GM23338 (cell line): Measurements from ENCODE around the gene C1QTNF9. TPM values are rescaled to one million over a fixed set of nuclear protein-coding genes. Genes with fewer than 3 reads are reported as not detected.

Source experiments
- ATAC-seq: fragments of 200-7000 bp; cut with Tn5 transposase; 3 replicates; pipeline ENCODE4 v1.9.1; 2020
- DNase-seq: peaks from one replicate; pipeline ENCODE4 v3.0.0-alpha.2; 2015; ENCODE audit warnings: low spot score
- H2AFZ ChIP-seq: fragments of 200-600 bp; sonication (generic); 2 replicates; pipeline ENCODE4 v1.8.0; 2016; ENCODE audit warnings: antibody characterized with exemption, mild to moderate bottlenecking, moderate library complexity
- H3F3A ChIP-seq: fragments of 200-600 bp; sonication (generic); replicated peaks from 2 replicates; pipeline ENCODE4 v1.8.0; 2017; ENCODE audit warnings: antibody characterized with exemption, mixed run types, low read depth
- H3K27ac ChIP-seq: fragments of 200-600 bp; sonication (generic); 2 replicates; pipeline ENCODE4 v1.6.1; 2016; ENCODE audit warnings: low read depth
- H3K27me3 ChIP-seq: fragments of 200-600 bp; sonication (generic); 2 replicates; pipeline ENCODE4 v1.8.0; 2016; ENCODE audit warnings: mild to moderate bottlenecking, mixed run types, moderate library complexity; ENCODE audit not compliant: insufficient read depth
- H3K36me3 ChIP-seq: fragments of 200-600 bp; sonication (generic); 2 replicates; pipeline ENCODE4 v1.8.0; 2016; ENCODE audit warnings: mild to moderate bottlenecking; ENCODE audit not compliant: insufficient read depth
- H3K4me1 ChIP-seq: fragments of 200-600 bp; sonication (generic); 2 replicates; pipeline ENCODE4 v1.8.0; 2016; ENCODE audit warnings: mild to moderate bottlenecking, moderate library complexity; ENCODE audit not compliant: insufficient read depth
- H3K4me2 ChIP-seq: fragments of 200-600 bp; sonication (generic); 2 replicates; pipeline ENCODE4 v1.7.1; 2017; ENCODE audit warnings: mixed run types
- H3K4me3 ChIP-seq: fragments of 200-600 bp; sonication (generic); 2 replicates; pipeline ENCODE4 v1.6.1; 2016; ENCODE audit warnings: mixed run types
- H3K79me2 ChIP-seq: fragments of 200-600 bp; sonication (generic); replicated peaks from 2 replicates; pipeline ENCODE4 v1.8.0; 2017; ENCODE audit warnings: mild to moderate bottlenecking; ENCODE audit not compliant: insufficient read depth
- H3K9me2 ChIP-seq: fragments of 200-600 bp; sonication (generic); 2 replicates; pipeline ENCODE4 v1.8.0; 2017; ENCODE audit not compliant: insufficient read depth
- H4K20me1 ChIP-seq: fragments of 200-600 bp; sonication (generic); replicated peaks from 2 replicates; pipeline ENCODE4 v1.8.0; 2017; ENCODE audit warnings: mild to moderate bottlenecking; ENCODE audit not compliant: insufficient read depth
- H3K27ac Mint-ChIP-seq: 2 replicates; pipeline ENCODE4 v1.8.0; 2020; ENCODE audit warnings: inconsistent platforms, mild to moderate bottlenecking, moderate library complexity, mixed read lengths
- H3K27me3 Mint-ChIP-seq: 3 replicates; pipeline ENCODE4 v1.8.0; 2022; ENCODE audit warnings: low read depth, mild to moderate bottlenecking, moderate library complexity, mixed read lengths, inconsistent platforms; ENCODE audit not compliant: insufficient read depth, poor library complexity
- H3K36me3 Mint-ChIP-seq: 3 replicates; pipeline ENCODE4 v1.8.0; 2021; ENCODE audit warnings: low read depth, mild to moderate bottlenecking, inconsistent platforms, moderate library complexity, mixed read lengths
- H3K4me1 Mint-ChIP-seq: 3 replicates; pipeline ENCODE4 v1.8.0; 2020; ENCODE audit warnings: mild to moderate bottlenecking, inconsistent platforms, mixed read lengths
- H3K4me3 Mint-ChIP-seq: 3 replicates; pipeline ENCODE4 v1.8.0; 2021; ENCODE audit warnings: moderate library complexity, mild to moderate bottlenecking, inconsistent platforms, mixed read lengths
- H3K9me3 Mint-ChIP-seq: 3 replicates; pipeline ENCODE4 v1.8.0; 2020; ENCODE audit warnings: moderate library complexity, mild to moderate bottlenecking, inconsistent platforms, mixed read lengths
- CREB1 ChIP-seq: fragments of 250-450 bp; sonication (Bioruptor Pico); IDR thresholded peaks from 2 replicates; pipeline ENCODE4 v1.5.0; 2020; ENCODE audit warnings: low read depth, mild to moderate bottlenecking, moderate library complexity
- CTCF ChIP-seq, 2 experiments: fragments of 200-600 bp in 1 of 2; sonication (generic) in 1 of 2; conservative IDR thresholded peaks; 2 replicates each; pipeline versions ENCODE4 v1.5.1 to v1.6.1; 2016 to 2017; ENCODE audit warnings: antibody characterized with exemption in 2 of 2, low read depth in 2 of 2, mild to moderate bottlenecking in 2 of 2, moderate library complexity in 1 of 2
- ETS1 ChIP-seq: IDR thresholded peaks from 2 replicates; pipeline ENCODE4 v1.6.1; 2016; ENCODE audit warnings: antibody characterized with exemption
- EZH2 ChIP-seq: fragments of 200-600 bp; sonication (generic); IDR thresholded peaks from one replicate; pipeline ENCODE4 v1.8.0; 2017; ENCODE audit warnings: antibody characterized with exemption, mild to moderate bottlenecking, low read depth; ENCODE audit not compliant: unreplicated experiment
- EZH2phosphoT487 ChIP-seq: fragments of 200-600 bp; sonication (generic); IDR thresholded peaks from one replicate; pipeline ENCODE4 v1.8.1; 2018; ENCODE audit warnings: antibody characterized with exemption; ENCODE audit not compliant: unreplicated experiment
- JUNB ChIP-seq: IDR thresholded peaks from one replicate; pipeline ENCODE4 v1.6.1; 2016; ENCODE audit warnings: antibody characterized with exemption; ENCODE audit not compliant: unreplicated experiment
- NANOG ChIP-seq: IDR thresholded peaks from 2 replicates; pipeline ENCODE4 v1.6.1; 2016; ENCODE audit warnings: antibody characterized with exemption, borderline replicate concordance
- POLR2AphosphoS5 ChIP-seq: IDR thresholded peaks from 2 replicates; pipeline ENCODE4 v1.6.1; 2016; ENCODE audit warnings: antibody characterized with exemption, low read depth
- STAT1 ChIP-seq: IDR thresholded peaks from one replicate; pipeline ENCODE4 v1.6.1; 2016; ENCODE audit warnings: antibody characterized with exemption; ENCODE audit not compliant: unreplicated experiment
- ZNF114 ChIP-seq: fragments of 250-450 bp; sonication (Bioruptor Pico); IDR thresholded peaks from 2 replicates; pipeline ENCODE4 v1.5.0; 2020; ENCODE audit warnings: mild to moderate bottlenecking, moderate library complexity
- ZNF331 ChIP-seq: fragments of 250-450 bp; sonication (Bioruptor Pico); IDR thresholded peaks from 2 replicates; pipeline ENCODE4 v1.5.0; 2020; ENCODE audit warnings: low read depth, mild to moderate bottlenecking, moderate library complexity
- polyA plus RNA-seq: library from polyadenylated mRNA; unstranded; fragments of >200 nt; fragmentation: Nextera tagmentation; extraction: Ambion mirVana; gene quantifications from 2 replicates; pipeline ENCODE4 v1.2.1, GENCODE V29; 2016
- total RNA-seq: library from RNA; depleted of rRNA; stranded (reverse); fragments of >200 nt; shearing (Covaris generic); gene quantifications from 2 replicates; pipeline ENCODE4 v1.2.3, GENCODE V29; 2014
- TF ChIP-seq, protein P1 (sequence below): IDR thresholded peaks from one replicate; pipeline ENCODE4 v1.6.1; 2018; ENCODE audit warnings: antibody characterized with exemption; ENCODE audit not compliant: unreplicated experiment
- TF ChIP-seq, protein P2 (sequence below): fragments of 250-450 bp; sonication (Bioruptor Pico); IDR thresholded peaks from 2 replicates; pipeline ENCODE4 v1.5.0; 2020; ENCODE audit warnings: mild to moderate bottlenecking, moderate library complexity

Gene C1QTNF9
- total and polyA plus RNA-seq, 2 experiments from 2014 or later, result not detected

- H3K27ac ChIP-seq, result no peak overlapping the region
- H3K27ac Mint-ChIP-seq, result no peak overlapping the region; the same call in 1 of the 2 replicates
- H4K20me1 ChIP-seq, result peaks cover 9% of the 10 kb centered on the region; the same call in 1 of the 2 replicates
- no peak for DNase-seq
- no peak overlapping the region for H3K4me3 Mint-ChIP-seq
- no peak overlapping the region for H3K4me2 ChIP-seq
- no peaks in the 10 kb centered on the region for H3K36me3 Mint-ChIP-seq
- TF ChIP-seq JUNB (no peak), ZNF114 (CRISPR knock-in tag) (no peak), ETS1 (no peak), CTCF (conservative IDR thresholded peaks at IDR 0.05; ENCODE audit: low read depth in 2 of 2) (no peak), POLR2AphosphoS5 (no peak), NANOG (no peak), ZNF331 (CRISPR knock-in tag) (no peak), EZH2 (no peak), STAT1 (no peak), EZH2phosphoT487 (no peak), CREB1 (CRISPR knock-in tag) (no peak)
- TF ChIP-seq, protein P1, sequence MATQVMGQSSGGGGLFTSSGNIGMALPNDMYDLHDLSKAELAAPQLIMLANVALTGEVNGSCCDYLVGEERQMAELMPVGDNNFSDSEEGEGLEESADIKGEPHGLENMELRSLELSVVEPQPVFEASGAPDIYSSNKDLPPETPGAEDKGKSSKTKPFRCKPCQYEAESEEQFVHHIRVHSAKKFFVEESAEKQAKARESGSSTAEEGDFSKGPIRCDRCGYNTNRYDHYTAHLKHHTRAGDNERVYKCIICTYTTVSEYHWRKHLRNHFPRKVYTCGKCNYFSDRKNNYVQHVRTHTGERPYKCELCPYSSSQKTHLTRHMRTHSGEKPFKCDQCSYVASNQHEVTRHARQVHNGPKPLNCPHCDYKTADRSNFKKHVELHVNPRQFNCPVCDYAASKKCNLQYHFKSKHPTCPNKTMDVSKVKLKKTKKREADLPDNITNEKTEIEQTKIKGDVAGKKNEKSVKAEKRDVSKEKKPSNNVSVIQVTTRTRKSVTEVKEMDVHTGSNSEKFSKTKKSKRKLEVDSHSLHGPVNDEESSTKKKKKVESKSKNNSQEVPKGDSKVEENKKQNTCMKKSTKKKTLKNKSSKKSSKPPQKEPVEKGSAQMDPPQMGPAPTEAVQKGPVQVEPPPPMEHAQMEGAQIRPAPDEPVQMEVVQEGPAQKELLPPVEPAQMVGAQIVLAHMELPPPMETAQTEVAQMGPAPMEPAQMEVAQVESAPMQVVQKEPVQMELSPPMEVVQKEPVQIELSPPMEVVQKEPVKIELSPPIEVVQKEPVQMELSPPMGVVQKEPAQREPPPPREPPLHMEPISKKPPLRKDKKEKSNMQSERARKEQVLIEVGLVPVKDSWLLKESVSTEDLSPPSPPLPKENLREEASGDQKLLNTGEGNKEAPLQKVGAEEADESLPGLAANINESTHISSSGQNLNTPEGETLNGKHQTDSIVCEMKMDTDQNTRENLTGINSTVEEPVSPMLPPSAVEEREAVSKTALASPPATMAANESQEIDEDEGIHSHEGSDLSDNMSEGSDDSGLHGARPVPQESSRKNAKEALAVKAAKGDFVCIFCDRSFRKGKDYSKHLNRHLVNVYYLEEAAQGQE, result no peak
- TF ChIP-seq, protein P2, sequence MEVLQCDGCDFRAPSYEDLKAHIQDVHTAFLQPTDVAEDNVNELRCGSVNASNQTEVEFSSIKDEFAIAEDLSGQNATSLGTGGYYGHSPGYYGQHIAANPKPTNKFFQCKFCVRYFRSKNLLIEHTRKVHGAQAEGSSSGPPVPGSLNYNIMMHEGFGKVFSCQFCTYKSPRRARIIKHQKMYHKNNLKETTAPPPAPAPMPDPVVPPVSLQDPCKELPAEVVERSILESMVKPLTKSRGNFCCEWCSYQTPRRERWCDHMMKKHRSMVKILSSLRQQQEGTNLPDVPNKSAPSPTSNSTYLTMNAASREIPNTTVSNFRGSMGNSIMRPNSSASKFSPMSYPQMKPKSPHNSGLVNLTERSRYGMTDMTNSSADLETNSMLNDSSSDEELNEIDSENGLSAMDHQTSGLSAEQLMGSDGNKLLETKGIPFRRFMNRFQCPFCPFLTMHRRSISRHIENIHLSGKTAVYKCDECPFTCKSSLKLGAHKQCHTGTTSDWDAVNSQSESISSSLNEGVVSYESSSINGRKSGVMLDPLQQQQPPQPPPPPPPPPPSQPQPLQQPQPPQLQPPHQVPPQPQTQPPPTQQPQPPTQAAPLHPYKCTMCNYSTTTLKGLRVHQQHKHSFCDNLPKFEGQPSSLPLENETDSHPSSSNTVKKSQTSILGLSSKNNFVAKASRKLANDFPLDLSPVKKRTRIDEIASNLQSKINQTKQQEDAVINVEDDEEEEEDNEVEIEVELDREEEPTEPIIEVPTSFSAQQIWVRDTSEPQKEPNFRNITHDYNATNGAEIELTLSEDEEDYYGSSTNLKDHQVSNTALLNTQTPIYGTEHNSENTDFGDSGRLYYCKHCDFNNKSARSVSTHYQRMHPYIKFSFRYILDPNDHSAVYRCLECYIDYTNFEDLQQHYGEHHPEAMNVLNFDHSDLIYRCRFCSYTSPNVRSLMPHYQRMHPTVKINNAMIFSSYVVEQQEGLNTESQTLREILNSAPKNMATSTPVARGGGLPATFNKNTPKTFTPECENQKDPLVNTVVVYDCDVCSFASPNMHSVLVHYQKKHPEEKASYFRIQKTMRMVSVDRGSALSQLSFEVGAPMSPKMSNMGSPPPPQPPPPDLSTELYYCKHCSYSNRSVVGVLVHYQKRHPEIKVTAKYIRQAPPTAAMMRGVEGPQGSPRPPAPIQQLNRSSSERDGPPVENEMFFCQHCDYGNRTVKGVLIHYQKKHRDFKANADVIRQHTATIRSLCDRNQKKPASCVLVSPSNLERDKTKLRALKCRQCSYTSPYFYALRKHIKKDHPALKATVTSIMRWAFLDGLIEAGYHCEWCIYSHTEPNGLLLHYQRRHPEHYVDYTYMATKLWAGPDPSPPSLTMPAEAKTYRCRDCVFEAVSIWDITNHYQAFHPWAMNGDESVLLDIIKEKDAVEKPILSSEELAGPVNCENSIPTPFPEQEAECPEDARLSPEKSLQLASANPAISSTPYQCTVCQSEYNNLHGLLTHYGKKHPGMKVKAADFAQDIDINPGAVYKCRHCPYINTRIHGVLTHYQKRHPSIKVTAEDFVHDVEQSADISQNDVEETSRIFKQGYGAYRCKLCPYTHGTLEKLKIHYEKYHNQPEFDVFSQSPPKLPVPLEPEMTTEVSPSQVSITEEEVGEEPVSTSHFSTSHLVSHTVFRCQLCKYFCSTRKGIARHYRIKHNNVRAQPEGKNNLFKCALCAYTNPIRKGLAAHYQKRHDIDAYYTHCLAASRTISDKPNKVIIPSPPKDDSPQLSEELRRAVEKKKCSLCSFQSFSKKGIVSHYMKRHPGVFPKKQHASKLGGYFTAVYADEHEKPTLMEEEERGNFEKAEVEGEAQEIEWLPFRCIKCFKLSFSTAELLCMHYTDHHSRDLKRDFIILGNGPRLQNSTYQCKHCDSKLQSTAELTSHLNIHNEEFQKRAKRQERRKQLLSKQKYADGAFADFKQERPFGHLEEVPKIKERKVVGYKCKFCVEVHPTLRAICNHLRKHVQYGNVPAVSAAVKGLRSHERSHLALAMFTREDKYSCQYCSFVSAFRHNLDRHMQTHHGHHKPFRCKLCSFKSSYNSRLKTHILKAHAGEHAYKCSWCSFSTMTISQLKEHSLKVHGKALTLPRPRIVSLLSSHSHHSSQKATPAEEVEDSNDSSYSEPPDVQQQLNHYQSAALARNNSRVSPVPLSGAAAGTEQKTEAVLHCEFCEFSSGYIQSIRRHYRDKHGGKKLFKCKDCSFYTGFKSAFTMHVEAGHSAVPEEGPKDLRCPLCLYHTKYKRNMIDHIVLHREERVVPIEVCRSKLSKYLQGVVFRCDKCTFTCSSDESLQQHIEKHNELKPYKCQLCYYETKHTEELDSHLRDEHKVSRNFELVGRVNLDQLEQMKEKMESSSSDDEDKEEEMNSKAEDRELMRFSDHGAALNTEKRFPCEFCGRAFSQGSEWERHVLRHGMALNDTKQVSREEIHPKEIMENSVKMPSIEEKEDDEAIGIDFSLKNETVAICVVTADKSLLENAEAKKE (CRISPR knock-in tag), result no peak
- ATAC-seq, result no peak
- peaks cover 5% of the 10 kb centered on the region for H3K27me3 Mint-ChIP-seq
- H3K9me3 Mint-ChIP-seq, result no peaks in the 10 kb centered on the region
- no peaks in the 10 kb centered on the region for H3K36me3 ChIP-seq
- no peaks in the 10 kb centered on the region for H3K9me2 ChIP-seq
- no peaks in the 10 kb centered on the region for H3F3A ChIP-seq
- peaks cover 19% of the 10 kb centered on the region for H3K79me2 ChIP-seq
- no peak overlapping the region for H3K4me3 ChIP-seq
- no peak overlapping the region for H2AFZ ChIP-seq
- H3K4me1 Mint-ChIP-seq, result peaks cover 4% of the 10 kb centered on the region; the same call in 2 of the 3 replicates
- no peaks in the 10 kb centered on the region for H3K4me1 ChIP-seq
- no peaks in the 10 kb centered on the region for H3K27me3 ChIP-seq
Measured at GRCh38 chr13:24264976-24265375, 44.4 kb upstream of the C1QTNF9 start.
